SK-N-SH treated with all-trans-retinoic acid at 6 μM for 48 hours (cell line): ENCODE data around the gene TMEM178A.

ENCODE experiments used
- ATAC-seq: fragments of 200-7000 bp; cut with Tn5 transposase; 3 replicates; pipeline ENCODE4 v1.9.1; 2020; ENCODE audit warnings: mild to moderate bottlenecking, moderate library complexity
- ARNTL ChIP-seq: fragments of 450-650 bp; formaldehyde crosslinking; IDR thresholded peaks from 2 replicates; pipeline ENCODE4 v1.5.0; 2020; ENCODE audit warnings: low read depth, mild to moderate bottlenecking, moderate library complexity, borderline replicate concordance
- BACH2 ChIP-seq: fragments of 250-450 bp; sonication (Bioruptor Pico); IDR thresholded peaks from 2 replicates; pipeline ENCODE4 v1.9.0; 2021; ENCODE audit warnings: mild to moderate bottlenecking, borderline replicate concordance
- CSDC2 ChIP-seq: fragments of 250-450 bp; sonication (Bioruptor Pico); IDR thresholded peaks from 2 replicates; pipeline ENCODE4 v1.5.0; 2020; ENCODE audit warnings: mild to moderate bottlenecking, moderate library complexity
- ESRRG ChIP-seq: fragments of 250-450 bp; sonication (Bioruptor Pico); IDR thresholded peaks from 2 replicates; pipeline ENCODE4 v1.6.1; 2021; ENCODE audit warnings: mild to moderate bottlenecking
- GLIS3 ChIP-seq: fragments of 250-450 bp; sonication (Bioruptor Pico); IDR thresholded peaks from 2 replicates; pipeline ENCODE4 v1.5.0; 2020; ENCODE audit warnings: mild to moderate bottlenecking, moderate library complexity
- ISL1 ChIP-seq: fragments of 250-450 bp; sonication (Bioruptor Pico); IDR thresholded peaks from 2 replicates; pipeline ENCODE4 v2.1.2; 2022; ENCODE audit warnings: mild to moderate bottlenecking, moderate library complexity
- OSR1 ChIP-seq: fragments of 250-450 bp; sonication (Bioruptor Pico); IDR thresholded peaks from 2 replicates; pipeline ENCODE4 v1.8.0; 2022; ENCODE audit warnings: moderate library complexity, mild to moderate bottlenecking, inconsistent platforms
- PATZ1 ChIP-seq: fragments of 250-450 bp; sonication (Bioruptor Pico); IDR thresholded peaks from 2 replicates; pipeline ENCODE4 v1.8.0; 2020; ENCODE audit warnings: mild to moderate bottlenecking, moderate library complexity, borderline replicate concordance
- PPARA ChIP-seq: fragments of 250-450 bp; sonication (Bioruptor Pico); IDR thresholded peaks from 2 replicates; pipeline ENCODE4 v1.5.0; 2020; ENCODE audit warnings: mild to moderate bottlenecking, borderline replicate concordance
- RARB ChIP-seq: fragments of 250-450 bp; sonication (Bioruptor Pico); IDR thresholded peaks from 2 replicates; pipeline ENCODE4 v1.8.0; 2021; ENCODE audit warnings: mild to moderate bottlenecking, moderate library complexity
- SNAI2 ChIP-seq: fragments of 250-450 bp; sonication (Bioruptor Pico); IDR thresholded peaks from 2 replicates; pipeline ENCODE4 v1.5.0; 2020; ENCODE audit warnings: mild to moderate bottlenecking, moderate library complexity
- TCF4 ChIP-seq: fragments of 250-450 bp; sonication (Bioruptor Pico); IDR thresholded peaks from 2 replicates; pipeline ENCODE4 v1.8.0; 2021; ENCODE audit warnings: mild to moderate bottlenecking, moderate library complexity, borderline replicate concordance
- TOX ChIP-seq: fragments of 250-450 bp; sonication (Bioruptor Pico); IDR thresholded peaks from 2 replicates; pipeline ENCODE4 v1.8.0; 2021; ENCODE audit warnings: mild to moderate bottlenecking, moderate library complexity, borderline replicate concordance
- ZC3H10 ChIP-seq: fragments of 250-450 bp; sonication (Bioruptor Pico); IDR thresholded peaks from 2 replicates; pipeline ENCODE4 v1.5.1; 2021; ENCODE audit warnings: mild to moderate bottlenecking, moderate library complexity
- ZFP3 ChIP-seq: fragments of 250-450 bp; sonication (Bioruptor Pico); IDR thresholded peaks from 2 replicates; pipeline ENCODE4 v1.5.0; 2020; ENCODE audit warnings: mild to moderate bottlenecking, moderate library complexity
- ZNF70 ChIP-seq: fragments of 450-650 bp; formaldehyde crosslinking; IDR thresholded peaks from 2 replicates; pipeline ENCODE4 v1.5.0; 2020; ENCODE audit warnings: mild to moderate bottlenecking, moderate library complexity
- ZNF8 ChIP-seq: fragments of 450-650 bp; formaldehyde crosslinking; IDR thresholded peaks from 2 replicates; pipeline ENCODE4 v1.5.0; 2020; ENCODE audit warnings: mild to moderate bottlenecking, moderate library complexity
- TF ChIP-seq, protein P1 (sequence below): fragments of 250-450 bp; sonication (Bioruptor Pico); IDR thresholded peaks from 2 replicates; pipeline ENCODE4 v1.5.0; 2020; ENCODE audit warnings: mild to moderate bottlenecking, moderate library complexity
- TF ChIP-seq, protein P2 (sequence below): fragments of 250-450 bp; sonication (Bioruptor Pico); IDR thresholded peaks from 2 replicates; pipeline ENCODE4 v1.5.1; 2020; ENCODE audit warnings: low read depth, mild to moderate bottlenecking, moderate library complexity
- TF ChIP-seq, protein P3 (sequence below): fragments of 250-450 bp; sonication (Bioruptor Pico); IDR thresholded peaks from 2 replicates; pipeline ENCODE4 v1.5.1; 2021; ENCODE audit warnings: mild to moderate bottlenecking, moderate library complexity
- TF ChIP-seq, protein P4 (sequence below): fragments of 250-450 bp; sonication (Bioruptor Pico); IDR thresholded peaks from 2 replicates; pipeline ENCODE4 v1.8.0; 2021; ENCODE audit warnings: low read depth, mild to moderate bottlenecking, moderate library complexity, borderline replicate concordance

Gene TMEM178A

GRCh38 chr2:39736640-39737039 is 70.9 kb downstream of the TMEM178A start:
- ATAC-seq, result peak; percentile 78
- TF ChIP-seq, protein P1, sequence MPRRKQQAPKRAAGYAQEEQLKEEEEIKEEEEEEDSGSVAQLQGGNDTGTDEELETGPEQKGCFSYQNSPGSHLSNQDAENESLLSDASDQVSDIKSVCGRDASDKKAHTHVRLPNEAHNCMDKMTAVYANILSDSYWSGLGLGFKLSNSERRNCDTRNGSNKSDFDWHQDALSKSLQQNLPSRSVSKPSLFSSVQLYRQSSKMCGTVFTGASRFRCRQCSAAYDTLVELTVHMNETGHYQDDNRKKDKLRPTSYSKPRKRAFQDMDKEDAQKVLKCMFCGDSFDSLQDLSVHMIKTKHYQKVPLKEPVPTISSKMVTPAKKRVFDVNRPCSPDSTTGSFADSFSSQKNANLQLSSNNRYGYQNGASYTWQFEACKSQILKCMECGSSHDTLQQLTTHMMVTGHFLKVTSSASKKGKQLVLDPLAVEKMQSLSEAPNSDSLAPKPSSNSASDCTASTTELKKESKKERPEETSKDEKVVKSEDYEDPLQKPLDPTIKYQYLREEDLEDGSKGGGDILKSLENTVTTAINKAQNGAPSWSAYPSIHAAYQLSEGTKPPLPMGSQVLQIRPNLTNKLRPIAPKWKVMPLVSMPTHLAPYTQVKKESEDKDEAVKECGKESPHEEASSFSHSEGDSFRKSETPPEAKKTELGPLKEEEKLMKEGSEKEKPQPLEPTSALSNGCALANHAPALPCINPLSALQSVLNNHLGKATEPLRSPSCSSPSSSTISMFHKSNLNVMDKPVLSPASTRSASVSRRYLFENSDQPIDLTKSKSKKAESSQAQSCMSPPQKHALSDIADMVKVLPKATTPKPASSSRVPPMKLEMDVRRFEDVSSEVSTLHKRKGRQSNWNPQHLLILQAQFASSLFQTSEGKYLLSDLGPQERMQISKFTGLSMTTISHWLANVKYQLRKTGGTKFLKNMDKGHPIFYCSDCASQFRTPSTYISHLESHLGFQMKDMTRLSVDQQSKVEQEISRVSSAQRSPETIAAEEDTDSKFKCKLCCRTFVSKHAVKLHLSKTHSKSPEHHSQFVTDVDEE (CRISPR knock-in tag), result no peak
- TF ChIP-seq, protein P2, sequence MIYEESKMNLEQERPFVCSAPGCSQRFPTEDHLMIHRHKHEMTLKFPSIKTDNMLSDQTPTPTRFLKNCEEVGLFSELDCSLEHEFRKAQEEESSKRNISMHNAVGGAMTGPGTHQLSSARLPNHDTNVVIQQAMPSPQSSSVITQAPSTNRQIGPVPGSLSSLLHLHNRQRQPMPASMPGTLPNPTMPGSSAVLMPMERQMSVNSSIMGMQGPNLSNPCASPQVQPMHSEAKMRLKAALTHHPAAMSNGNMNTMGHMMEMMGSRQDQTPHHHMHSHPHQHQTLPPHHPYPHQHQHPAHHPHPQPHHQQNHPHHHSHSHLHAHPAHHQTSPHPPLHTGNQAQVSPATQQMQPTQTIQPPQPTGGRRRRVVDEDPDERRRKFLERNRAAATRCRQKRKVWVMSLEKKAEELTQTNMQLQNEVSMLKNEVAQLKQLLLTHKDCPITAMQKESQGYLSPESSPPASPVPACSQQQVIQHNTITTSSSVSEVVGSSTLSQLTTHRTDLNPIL (CRISPR knock-in tag), result no peak
- TF ChIP-seq GLIS3 (CRISPR knock-in tag), result no peak
- no peak for TF ChIP-seq PPARA (CRISPR knock-in tag)
- TF ChIP-seq SNAI2 (CRISPR knock-in tag), result no peak
- no peak for TF ChIP-seq OSR1
- no peak for TF ChIP-seq ARNTL (CRISPR knock-in tag)
- TF ChIP-seq, protein P3, sequence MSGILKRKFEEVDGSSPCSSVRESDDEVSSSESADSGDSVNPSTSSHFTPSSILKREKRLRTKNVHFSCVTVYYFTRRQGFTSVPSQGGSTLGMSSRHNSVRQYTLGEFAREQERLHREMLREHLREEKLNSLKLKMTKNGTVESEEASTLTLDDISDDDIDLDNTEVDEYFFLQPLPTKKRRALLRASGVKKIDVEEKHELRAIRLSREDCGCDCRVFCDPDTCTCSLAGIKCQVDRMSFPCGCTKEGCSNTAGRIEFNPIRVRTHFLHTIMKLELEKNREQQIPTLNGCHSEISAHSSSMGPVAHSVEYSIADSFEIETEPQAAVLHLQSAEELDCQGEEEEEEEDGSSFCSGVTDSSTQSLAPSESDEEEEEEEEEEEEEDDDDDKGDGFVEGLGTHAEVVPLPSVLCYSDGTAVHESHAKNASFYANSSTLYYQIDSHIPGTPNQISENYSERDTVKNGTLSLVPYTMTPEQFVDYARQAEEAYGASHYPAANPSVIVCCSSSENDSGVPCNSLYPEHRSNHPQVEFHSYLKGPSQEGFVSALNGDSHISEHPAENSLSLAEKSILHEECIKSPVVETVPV (CRISPR knock-in tag), result no peak
- no peak for TF ChIP-seq ZFP3

- no peak for TF ChIP-seq SNAI2 (CRISPR knock-in tag)
- no peak for TF ChIP-seq PATZ1 (CRISPR knock-in tag)
- no peak for TF ChIP-seq OSR1
- TF ChIP-seq CSDC2 (CRISPR knock-in tag), result no peak
- TF ChIP-seq PPARA (CRISPR knock-in tag), result no peak
- TF ChIP-seq ZNF8 (CRISPR knock-in tag), result no peak
- TF ChIP-seq ISL1 (CRISPR knock-in tag), result no peak
- no peak for TF ChIP-seq ESRRG
- TF ChIP-seq, protein P3 (CRISPR knock-in tag), result no peak
- ATAC-seq, result peak; percentile 93
Observed at GRCh38 chr2:39737661-39738060, 71.9 kb downstream of the TMEM178A start.

DNA sequence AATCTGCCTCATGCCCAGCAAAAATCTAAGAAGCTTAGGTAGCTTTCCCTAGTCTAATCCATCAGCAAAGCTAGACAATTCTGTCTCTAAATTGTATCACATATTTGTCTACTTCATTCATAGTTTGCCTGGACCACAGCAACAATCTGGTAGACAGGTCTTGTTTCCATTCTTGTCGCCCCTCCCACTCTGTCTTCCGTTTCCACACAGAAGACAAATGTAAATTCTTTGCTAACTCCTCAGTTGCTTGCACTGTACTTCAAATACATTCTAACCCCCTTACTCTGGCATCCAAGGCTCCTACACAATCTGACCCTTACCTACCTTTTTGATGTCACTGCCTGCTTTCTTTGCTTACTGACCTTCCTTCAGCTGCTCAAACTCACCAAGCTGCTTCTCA is 73.2 kb downstream of the TMEM178A start:
- peak; percentile 6; the same call in 2 of the 3 replicates for ATAC-seq
- TF ChIP-seq SNAI2 (CRISPR knock-in tag) (no peak), CSDC2 (CRISPR knock-in tag) (no peak), ZNF70 (CRISPR knock-in tag) (no peak), BACH2 (CRISPR knock-in tag) (no peak), ESRRG (no peak), ARNTL (CRISPR knock-in tag) (no peak), TCF4 (no peak), RARB (no peak)

DNA sequence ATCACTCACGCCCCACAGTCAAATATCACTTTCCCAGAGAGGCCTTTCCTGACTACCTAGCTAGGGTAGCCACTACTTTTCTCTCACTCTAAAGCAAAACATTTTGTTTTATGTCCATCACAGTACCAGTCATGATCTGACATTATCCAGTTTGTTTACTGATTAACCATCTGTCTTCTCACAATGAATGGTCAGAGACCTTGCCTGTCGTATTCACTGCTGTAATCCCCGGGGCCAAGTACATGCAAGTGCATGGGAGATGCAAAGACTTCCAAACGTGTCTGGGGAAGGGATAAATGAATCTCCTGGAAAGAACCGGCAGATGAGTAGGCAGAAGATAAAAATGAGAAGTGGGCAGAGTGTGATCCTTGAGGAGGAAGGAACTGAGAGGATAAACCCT is 73.7 kb downstream of the TMEM178A start:
- no peak for ATAC-seq
- TF ChIP-seq ZNF8 (CRISPR knock-in tag) (no peak), ZC3H10 (CRISPR knock-in tag) (no peak), PPARA (CRISPR knock-in tag) (no peak), TOX (CRISPR knock-in tag) (no peak), ESRRG (no peak), CSDC2 (CRISPR knock-in tag) (no peak), RARB (no peak)
- TF ChIP-seq, protein P3 (CRISPR knock-in tag), result no peak
- TF ChIP-seq, protein P4, sequence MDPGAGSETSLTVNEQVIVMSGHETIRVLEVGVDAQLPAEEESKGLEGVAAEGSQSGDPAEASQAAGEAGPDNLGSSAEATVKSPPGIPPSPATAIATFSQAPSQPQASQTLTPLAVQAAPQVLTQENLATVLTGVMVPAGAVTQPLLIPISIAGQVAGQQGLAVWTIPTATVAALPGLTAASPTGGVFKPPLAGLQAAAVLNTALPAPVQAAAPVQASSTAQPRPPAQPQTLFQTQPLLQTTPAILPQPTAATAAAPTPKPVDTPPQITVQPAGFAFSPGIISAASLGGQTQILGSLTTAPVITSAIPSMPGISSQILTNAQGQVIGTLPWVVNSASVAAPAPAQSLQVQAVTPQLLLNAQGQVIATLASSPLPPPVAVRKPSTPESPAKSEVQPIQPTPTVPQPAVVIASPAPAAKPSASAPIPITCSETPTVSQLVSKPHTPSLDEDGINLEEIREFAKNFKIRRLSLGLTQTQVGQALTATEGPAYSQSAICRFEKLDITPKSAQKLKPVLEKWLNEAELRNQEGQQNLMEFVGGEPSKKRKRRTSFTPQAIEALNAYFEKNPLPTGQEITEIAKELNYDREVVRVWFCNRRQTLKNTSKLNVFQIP, result no peak
- TF ChIP-seq, all 23 proteins: peak for 0
